ENCODE results near the gene SPRR2B. TPM values are rescaled to one million over a fixed set of nuclear protein-coding genes. Genes with fewer than 3 reads are reported as not detected.

The SPRR2B gene
- total RNA-seq (not detected in 2 replicates), polyA plus RNA-seq (not detected in 2 replicates), polyA minus RNA-seq (not detected in 2 replicates)
- total RNA-seq (2013) = not detected

DNA sequence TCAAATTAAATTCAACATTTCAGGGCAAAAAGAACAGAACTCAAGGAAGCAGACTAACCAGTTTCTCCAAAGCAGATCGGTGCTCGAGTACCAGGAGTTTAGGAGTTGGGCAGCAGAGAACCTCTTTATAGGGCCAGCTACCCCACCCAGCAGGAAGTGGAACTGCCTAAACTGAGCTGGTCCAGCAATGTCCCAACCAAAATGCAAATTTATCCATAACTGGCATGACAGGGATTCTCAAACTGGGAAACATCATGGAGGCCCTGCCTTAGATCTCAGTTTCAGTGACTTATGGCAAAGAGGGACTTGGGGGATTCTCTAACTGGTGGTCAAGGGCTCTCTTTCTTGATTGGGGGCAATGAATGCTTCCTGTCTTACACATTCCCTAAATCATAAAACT is at the start of gene SPRR2B:
TSS of gene SPRR2B (minus strand) at position 101 of the 400 bp plus-strand sequence. CDS start 772 bp downstream, outside the sequence.
- WGBS (ENCODE audit: insufficient coverage) = 100% methylated on average over 2 of the region's 2 CpGs

DNA sequence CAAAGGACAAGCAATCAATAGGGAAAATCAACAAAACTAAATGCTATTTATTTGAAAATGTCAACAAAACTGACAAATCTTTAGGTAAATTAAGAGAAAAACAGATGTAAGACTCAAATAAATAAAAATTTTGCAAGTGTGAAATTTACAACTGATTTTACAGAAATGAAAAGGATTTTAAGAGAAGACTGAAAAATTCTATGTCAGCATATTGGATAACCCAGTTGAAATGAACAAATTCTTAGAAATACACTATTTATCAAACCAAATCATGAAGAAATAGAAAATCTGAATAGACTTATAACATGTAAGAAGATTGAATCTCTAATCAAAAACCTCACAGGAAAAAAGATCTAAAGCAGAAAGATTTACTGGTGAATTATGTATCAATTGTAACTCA is 49.5 kb upstream of the SPRR2B start:
- H3K79me2 ChIP-seq (ENCODE audit: control insufficient read depth, insufficient read depth, low read length) = no peaks in the 10 kb centered on the region
- Mint-ChIP-seq H3K9me3 (ENCODE audit: insufficient read depth) (peaks cover 13% of the 10 kb centered on the region), H3K4me3 (no peak overlapping the region), H3K27ac (no peak overlapping the region), H3K4me1 (no peaks in the 10 kb centered on the region), H3K27me3 (peaks cover 23% of the 10 kb centered on the region)
- H3K4me3 ChIP-seq (ENCODE audit: control extremely low read depth in 1 of 5, extremely low read depth in 1 of 5, insufficient read depth in 1 of 5, low read depth in 2 of 5, low read length in 4 of 5) = no peak overlapping the region
- H3K9me3 ChIP-seq (ENCODE audit: control extremely low read depth in 1 of 3, control insufficient read depth in 2 of 3, insufficient read depth in 1 of 3, low read length in 2 of 3) = peaks cover 0 to 5% (median 5%) of the 10 kb centered on the region in 3 donors
- ChIA-PET CTCF (no interaction called here), POLR2A (no interaction called here)
- no peaks in the 10 kb centered on the region for H4K20me1 ChIP-seq (ENCODE audit: control insufficient read depth, insufficient read depth, low read length, poor library complexity, severe bottlenecking)
- DNase-seq = no peak
- H3K4me2 ChIP-seq (replicated peaks; ENCODE audit: low read depth, low read length, poor library complexity, severe bottlenecking) = no peak overlapping the region
- intact Hi-C loops (cut with micrococcal nuclease) = no loop called here
- no peaks in the 10 kb centered on the region for H3K4me1 ChIP-seq (ENCODE audit: control insufficient read depth in 2 of 2, insufficient read depth in 2 of 2, low read length in 2 of 2)
- no peak overlapping the region for H3K9ac ChIP-seq (ENCODE audit: low read length)
- ATAC-seq (ENCODE audit: low read depth) = no peak
- no peak overlapping the region for H3K27ac ChIP-seq (ENCODE audit: low read length in 2 of 2)
- no peaks in the 10 kb centered on the region for H3K36me3 ChIP-seq (replicated peaks in 1 of 2; ENCODE audit: control extremely low read depth in 1 of 2, control insufficient read depth in 1 of 2, extremely low read depth in 1 of 2, insufficient read depth in 2 of 2, low read length in 1 of 2)
- no peak overlapping the region for H2AFZ ChIP-seq (ENCODE audit: insufficient read depth, low read depth, low read length, poor library complexity, severe bottlenecking)
- TF ChIP-seq EZH2 (IDR thresholded peaks at IDR 0.05; ENCODE audit: borderline replicate concordance, insufficient read depth, low read depth, low read length, poor library complexity, severe bottlenecking) = no peak
- TF ChIP-seq, protein P1, sequence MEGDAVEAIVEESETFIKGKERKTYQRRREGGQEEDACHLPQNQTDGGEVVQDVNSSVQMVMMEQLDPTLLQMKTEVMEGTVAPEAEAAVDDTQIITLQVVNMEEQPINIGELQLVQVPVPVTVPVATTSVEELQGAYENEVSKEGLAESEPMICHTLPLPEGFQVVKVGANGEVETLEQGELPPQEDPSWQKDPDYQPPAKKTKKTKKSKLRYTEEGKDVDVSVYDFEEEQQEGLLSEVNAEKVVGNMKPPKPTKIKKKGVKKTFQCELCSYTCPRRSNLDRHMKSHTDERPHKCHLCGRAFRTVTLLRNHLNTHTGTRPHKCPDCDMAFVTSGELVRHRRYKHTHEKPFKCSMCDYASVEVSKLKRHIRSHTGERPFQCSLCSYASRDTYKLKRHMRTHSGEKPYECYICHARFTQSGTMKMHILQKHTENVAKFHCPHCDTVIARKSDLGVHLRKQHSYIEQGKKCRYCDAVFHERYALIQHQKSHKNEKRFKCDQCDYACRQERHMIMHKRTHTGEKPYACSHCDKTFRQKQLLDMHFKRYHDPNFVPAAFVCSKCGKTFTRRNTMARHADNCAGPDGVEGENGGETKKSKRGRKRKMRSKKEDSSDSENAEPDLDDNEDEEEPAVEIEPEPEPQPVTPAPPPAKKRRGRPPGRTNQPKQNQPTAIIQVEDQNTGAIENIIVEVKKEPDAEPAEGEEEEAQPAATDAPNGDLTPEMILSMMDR (IDR thresholded peaks at IDR 0.05) = no peak
- peaks cover 0 to 7% (median under 1%) of the 10 kb centered on the region in 4 experiments for H3K27me3 ChIP-seq (replicated peaks in 1 of 4; ENCODE audit: control extremely low read depth in 1 of 4, control insufficient read depth in 3 of 4, insufficient read depth in 4 of 4, low read length in 3 of 4)

More for the DNA sequence above, at the start of gene SPRR2B:
- POLR2A ChIA-PET = no interaction called here
- no peaks in the 10 kb centered on the region for H3K27me3 ChIP-seq (replicated peaks in 1 of 4; ENCODE audit: control extremely low read depth in 1 of 4, control insufficient read depth in 3 of 4, insufficient read depth in 4 of 4, low read length in 3 of 4)
- no peak within 1 kb of the TSS for H3K27ac Mint-ChIP-seq
- no peak within 1 kb of the TSS for H3K27ac ChIP-seq (ENCODE audit: low read length in 2 of 2)
- H3K4me2 ChIP-seq (replicated peaks; ENCODE audit: low read depth, low read length, poor library complexity, severe bottlenecking) = no peak within 1 kb of the TSS
- peaks cover 16% of the 10 kb centered on the region for H3K27me3 Mint-ChIP-seq
- H3K36me3 ChIP-seq (replicated peaks in 1 of 2; ENCODE audit: control extremely low read depth in 1 of 2, control insufficient read depth in 1 of 2, extremely low read depth in 1 of 2, insufficient read depth in 2 of 2, low read length in 1 of 2) = no peaks in the 10 kb centered on the region
- H3K4me3 Mint-ChIP-seq = no peak within 1 kb of the TSS
- H3K4me3 ChIP-seq (ENCODE audit: control extremely low read depth in 1 of 5, extremely low read depth in 1 of 5, insufficient read depth in 1 of 5, low read depth in 2 of 5, low read length in 4 of 5) = no peak within 1 kb of the TSS
- H4K20me1 ChIP-seq (ENCODE audit: control insufficient read depth, insufficient read depth, low read length, poor library complexity, severe bottlenecking) = no peaks in the 10 kb centered on the region
- no peaks in the 10 kb centered on the region for H3K4me1 Mint-ChIP-seq
- H3K9me3 Mint-ChIP-seq (ENCODE audit: insufficient read depth) = no peaks in the 10 kb centered on the region
- intact Hi-C loops (cut with micrococcal nuclease) = no loop called here
- ATAC-seq (ENCODE audit: low read depth) (no peak), DNase-seq (no peak)
- TF ChIP-seq, protein P1 (IDR thresholded peaks at IDR 0.05) = no peak
- TF ChIP-seq EZH2 (IDR thresholded peaks at IDR 0.05; ENCODE audit: borderline replicate concordance, insufficient read depth, low read depth, low read length, poor library complexity, severe bottlenecking) = no peak
- no peak within 1 kb of the TSS for H3K9ac ChIP-seq (ENCODE audit: low read length)
- no peaks in the 10 kb centered on the region for H3K79me2 ChIP-seq (ENCODE audit: control insufficient read depth, insufficient read depth, low read length)
- no peak within 1 kb of the TSS for H2AFZ ChIP-seq (ENCODE audit: insufficient read depth, low read depth, low read length, poor library complexity, severe bottlenecking)
- CTCF ChIA-PET = no interaction called here
- no peaks in the 10 kb centered on the region for H3K4me1 ChIP-seq (ENCODE audit: control insufficient read depth in 2 of 2, insufficient read depth in 2 of 2, low read length in 2 of 2)
- H3K9me3 ChIP-seq (ENCODE audit: control extremely low read depth in 1 of 3, control insufficient read depth in 2 of 3, insufficient read depth in 1 of 3, low read length in 2 of 3) = no peaks in the 10 kb centered on the region

Data from B cell (primary cell).